Panc1 (cell line): Measurements from ENCODE around the gene TNNT3. TPM values are rescaled to one million over a fixed set of nuclear protein-coding genes. Genes with fewer than 3 reads are reported as not detected.

Experiments used
- ATAC-seq: fragments of 200-7000 bp; cut with Tn5 transposase; 2 replicates; pipeline ENCODE4 v1.9.1; 2020; ENCODE audit warnings: mild to moderate bottlenecking, moderate library complexity
- BruUV-seq: library from RNA; stranded (reverse); fragments of 400-500 nt; replicated peaks from 2 replicates; lab custom pipeline; 2021; lab: Mats Ljungman, UMichigan
- CTCF ChIA-PET: fragments of 300-600 bp; sonication (Branson Sonifier 250); formaldehyde crosslinking; loops from one replicate; lab custom pipeline; 2022; ENCODE audit warnings: antibody characterized with exemption; lab: Charles Lee
- POLR2A ChIA-PET: fragments of 300-600 bp; sonication (Branson Sonifier 250); formaldehyde crosslinking; loops from one replicate; lab custom pipeline; 2022; ENCODE audit warnings: antibody characterized with exemption; lab: Charles Lee
- DNase-seq: peaks from one replicate; pipeline ENCODE4 v3.0.0-alpha.2; 2010; ENCODE audit warnings: low read depth, low spot score
- H3K27ac ChIP-seq: 2 replicates; pipeline ENCODE4 v1.5.1; 2011; ENCODE audit warnings: mild to moderate bottlenecking, low read length, inconsistent platforms
- H3K27me3 ChIP-seq: fragments of 200-500 bp; sonication (Bioruptor generic); 2 replicates; pipeline ENCODE4 v1.6.0; 2014; ENCODE audit warnings: low read length, inconsistent platforms; ENCODE audit not compliant: control insufficient read depth, insufficient read depth
- H3K36me3 ChIP-seq: fragments of 200-500 bp; sonication (Bioruptor generic); 2 replicates; pipeline ENCODE4 v1.5.1; 2014; ENCODE audit warnings: inconsistent platforms, mild to moderate bottlenecking, low read length, moderate library complexity; ENCODE audit not compliant: control insufficient read depth, insufficient read depth
- H3K4me1 ChIP-seq: 2 replicates; pipeline ENCODE4 v1.5.1; 2011; ENCODE audit warnings: inconsistent platforms, mild to moderate bottlenecking, low read length, moderate library complexity; ENCODE audit not compliant: control insufficient read depth, insufficient read depth
- H3K4me3 ChIP-seq, 2 experiments: 2 replicates each; pipeline ENCODE4 v1.5.1; 2011 to 2012; ENCODE audit warnings: low read depth in 2 of 2, low read length in 2 of 2, mild to moderate bottlenecking in 2 of 2, inconsistent platforms in 1 of 2, moderate library complexity in 1 of 2
- H3K9me3 ChIP-seq: fragments of 200-500 bp; sonication (Bioruptor generic); 2 replicates; pipeline ENCODE4 v1.5.1; 2014; ENCODE audit warnings: low read depth, mild to moderate bottlenecking, inconsistent platforms, low read length, moderate library complexity; ENCODE audit not compliant: control insufficient read depth, insufficient read depth
- CTCF ChIP-seq: fragments of 450-650 bp; IDR thresholded peaks from 2 replicates; pipeline ENCODE4 v1.5.1; 2017; ENCODE audit warnings: mild to moderate bottlenecking
- POLR2AphosphoS5 ChIP-seq: IDR thresholded peaks from 2 replicates; pipeline ENCODE4 v1.6.1; 2012; ENCODE audit warnings: mild to moderate bottlenecking, low read depth, low read length, moderate library complexity
- REST ChIP-seq, 2 experiments: IDR thresholded peaks; 2 replicates each; pipeline ENCODE4 v1.6.1; 2011 to 2012; ENCODE audit warnings: low read depth in 2 of 2, control low read depth in 1 of 2, low read length in 1 of 2, mild to moderate bottlenecking in 1 of 2, moderate library complexity in 1 of 2; ENCODE audit not compliant: insufficient read depth in 1 of 2
- SIN3A ChIP-seq: IDR thresholded peaks from 2 replicates; pipeline ENCODE4 v1.6.1; 2012; ENCODE audit warnings: low read depth, mild to moderate bottlenecking, low read length, moderate library complexity, borderline replicate concordance; ENCODE audit not compliant: insufficient read depth
- TCF7L2 ChIP-seq: IDR thresholded peaks from 2 replicates; pipeline ENCODE4 v1.6.1; 2011; ENCODE audit warnings: mild to moderate bottlenecking, low read depth, low read length, inconsistent platforms
- in situ Hi-C: cut with HindIII; loops from 2 replicates; pipeline ENCODE4 v1.10.0; 2016; ENCODE audit warnings: low sequenced_read_pairs, low pct_unique_long_range_greater_than_20kb
- intact Hi-C: fragments of 100-400 bp; cut with micrococcal nuclease; formaldehyde crosslinking; loops from one replicate; pipeline ENCODE4 v1.10.0; 2022; ENCODE audit not compliant: unreplicated experiment
- total RNA-seq: library from RNA; stranded (reverse); gene quantifications from one replicate; pipeline ENCODE4 v1.2.1, GENCODE V29; 2021; ENCODE audit not compliant: unreplicated experiment

TNNT3 gene
- total RNA-seq, 1 experiment from 2014 or later = 0.41 TPM

GRCh38 chr11:1927026-1927847, 7.7 kb downstream of the TNNT3 start:
- TF ChIP-seq TCF7L2 (no peak), REST (IDR thresholded peaks at IDR 0.05; ENCODE audit: insufficient read depth in 1 of 2, low read depth in 2 of 2, low read length in 1 of 2) (0 out of 4 replicates have a peak, but pooled peaks of 1 of the 2 experiments have one; percentile 6)
- BruUV-seq = no TSS peak
- Histone ChIP-seq H3K27me3 (no peaks in the 10 kb centered on the region), H3K36me3 (no peaks in the 10 kb centered on the region), H3K4me1 (peaks cover 17% of the 10 kb centered on the region), H3K9me3 (no peaks in the 10 kb centered on the region), H3K4me3 (no peak overlapping the region), H3K27ac (no peak overlapping the region)
- intact Hi-C loops = no loop called here
- ATAC-seq (no peak), DNase-seq (no peak)
- in situ Hi-C loops = no loop called here
- ChIA-PET POLR2A (no interaction called here), CTCF (interaction anchor here (0.6 kb wide), 1 partner anchor 15 kb away, joined by 5 read pairs; no protein-coding TSS in a partner anchor)

GRCh38 chr11:1927848-1928469, 8.5 kb downstream of the TNNT3 start:
- Histone ChIP-seq H3K4me3 (no peak overlapping the region), H3K27me3 (no peaks in the 10 kb centered on the region), H3K4me1 (peaks cover 17% of the 10 kb centered on the region), H3K36me3 (no peaks in the 10 kb centered on the region), H3K9me3 (no peaks in the 10 kb centered on the region), H3K27ac (no peak overlapping the region)
- ATAC-seq (peak; percentile 7), DNase-seq (no peak)
- in situ Hi-C loops = no loop called here
- CTCF ChIA-PET = interaction anchor here (0.6 to 1.1 kb wide), 2 partner anchors 16 to 46 kb away, joined by 4 to 5 read pairs; no protein-coding TSS in a partner anchor
- intact Hi-C loops = no loop called here
- TF ChIP-seq TCF7L2 (no peak), REST (IDR thresholded peaks at IDR 0.05; ENCODE audit: insufficient read depth in 1 of 2, low read depth in 2 of 2, low read length in 1 of 2) (no peak), SIN3A (no peak), POLR2AphosphoS5 (no peak), CTCF (no peak)
- BruUV-seq = no TSS peak
- POLR2A ChIA-PET = no interaction called here
